Thyroid gland (tissue), 4 donors: ENCODE data around the gene GTF3C2. TPM values are rescaled to one million over a fixed set of nuclear protein-coding genes. Genes with fewer than 3 reads are reported as not detected.

Source experiments
- DNase-seq, 2 donors: peaks; one replicate each; pipeline ENCODE4 v3.0.0-alpha.2; 2019
- H3K27ac ChIP-seq, 3 donors: fragments of 200-600 bp; sonication (generic); 1 replicate in 2 of 3; 2 replicates in 1 of 3; pipeline ENCODE4 v1.5.1; 2016 to 2019; ENCODE audit warnings: mild to moderate bottlenecking in 1 of 3, moderate library complexity in 1 of 3
- H3K27me3 ChIP-seq: fragments of 200-600 bp; sonication (generic); one replicate; pipeline ENCODE4 v1.5.1; 2019
- H3K36me3 ChIP-seq, 2 donors: fragments of 200-600 bp; sonication (generic); one replicate each; pipeline ENCODE4 v1.5.1; 2016 to 2019
- H3K4me1 ChIP-seq, 2 donors: fragments of 200-600 bp; sonication (generic); one replicate each; pipeline ENCODE4 v1.5.1; 2017 to 2019
- H3K4me3 ChIP-seq, 3 donors: fragments of 200-600 bp; sonication (generic); replicated peaks in 1 of 3; 1 replicate in 2 of 3; 2 replicates in 1 of 3; pipeline ENCODE4 v1.5.1; 2016; ENCODE audit warnings: mild to moderate bottlenecking in 1 of 3
- H3K9me3 ChIP-seq: fragments of 200-600 bp; sonication (generic); one replicate; pipeline ENCODE4 v1.5.1; 2017
- CTCF ChIP-seq, 6 experiments: fragments of 200-600 bp in 3 of 6; fragments of 450-650 bp in 3 of 6; sonication (generic) in 3 of 6; IDR thresholded peaks; one replicate each; pipeline ENCODE4 v1.5.1; 2016 to 2019; ENCODE audit warnings: antibody characterized with exemption in 6 of 6, mild to moderate bottlenecking in 2 of 6, inconsistent platforms in 1 of 6, moderate library complexity in 1 of 6
- POLR2A ChIP-seq, 2 donors: fragments of 450-650 bp; IDR thresholded peaks; one replicate each; pipeline ENCODE4 v1.6.1; 2017; ENCODE audit warnings: antibody characterized with exemption in 2 of 2, mild to moderate bottlenecking in 2 of 2, moderate library complexity in 1 of 2
- WGBS, 2 donors: methylation state at CpG; one replicate each; pipeline ENCODE4 v1.1.5; 2017; 5-methylcytosine and 5-hydroxymethylcytosine counted together
- intact Hi-C: fragments of 100-400 bp; cut with DNase I; formaldehyde crosslinking; loops from one replicate; pipeline ENCODE4 v1.15.1; 2023
- total RNA-seq, 4 donors: library from RNA; depleted of rRNA; stranded (reverse); fragments of >200 nt; gene quantifications; one replicate each; pipeline ENCODE4 v1.2.3, GENCODE V29; 2016

The GTF3C2 gene
- total RNA-seq, 4 donors from 2014 or later: 44.7 to 86.6 (median 51.8) TPM

DNA sequence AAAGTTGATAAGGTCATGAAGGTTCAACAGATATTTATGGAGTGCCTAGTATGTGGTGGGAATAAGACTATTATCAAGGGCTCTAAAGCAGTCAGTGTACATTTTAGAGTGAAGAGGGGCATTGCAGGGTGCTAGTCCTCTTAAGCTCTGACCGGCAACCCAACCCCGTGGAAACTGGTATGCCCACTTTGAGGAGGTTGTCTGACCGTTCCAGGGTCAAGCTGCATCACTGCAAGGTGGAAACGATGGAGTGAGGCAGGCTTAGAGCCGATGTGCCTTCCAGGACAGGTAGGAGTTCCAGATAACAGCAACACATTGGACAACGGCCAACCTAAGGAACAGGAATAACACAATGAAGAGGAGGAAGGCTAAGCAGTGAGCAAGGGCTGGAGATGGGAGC, 46.9 kb downstream of the GTF3C2 start:
- no peaks in the 10 kb centered on the region for H3K36me3 ChIP-seq
- 90 to 97% methylated on average over 6 of the region's 6 CpGs for WGBS, 2 donors

GRCh38 chr2:27308359-27308881, 48.1 kb downstream of the GTF3C2 start, which contains the start of gene UCN:
Gene UCN (minus strand): TSS chr2:27308445. CDS start chr2:27307895, 550 bp downstream.
- peak; percentile 54 to 62 for DNase-seq
- Histone ChIP-seq H3K27ac (no peak within 1 kb of the TSS), H3K4me3 (no peak within 1 kb of the TSS), H3K27me3 (peaks cover 18% of the 10 kb centered on the region), H3K36me3 (no peaks in the 10 kb centered on the region), H3K4me1 (peaks cover 6 to 27% of the 10 kb centered on the region in 2 donors), H3K9me3 (no peaks in the 10 kb centered on the region)
- intact Hi-C loops: loop anchor here (10.0 kb wide), 1 partner anchor 214 kb away; no protein-coding TSS in a partner anchor
- TF ChIP-seq POLR2A (IDR thresholded peaks at IDR 0.05) (no peak), CTCF (IDR thresholded peaks at IDR 0.05) (no peak)
- 33 to 35% methylated on average over 7 to 14 of the region's 25 CpGs for WGBS, 2 donors

More for the DNA sequence above, 46.9 kb downstream of the GTF3C2 start:
- DNase-seq: no peak
- TF ChIP-seq POLR2A (IDR thresholded peaks at IDR 0.05): no peak
- TF ChIP-seq CTCF (IDR thresholded peaks at IDR 0.05): no peak
- no peaks in the 10 kb centered on the region for H3K9me3 ChIP-seq
- intact Hi-C loops: loop anchor here (10.0 kb wide), 1 partner anchor 215 kb away; no protein-coding TSS in a partner anchor
- H3K4me1 ChIP-seq: peaks cover 6 to 27% of the 10 kb centered on the region in 2 donors
- peaks cover 18% of the 10 kb centered on the region for H3K27me3 ChIP-seq
- H3K4me3 ChIP-seq: no peak overlapping the region
- no peak overlapping the region for H3K27ac ChIP-seq

DNA sequence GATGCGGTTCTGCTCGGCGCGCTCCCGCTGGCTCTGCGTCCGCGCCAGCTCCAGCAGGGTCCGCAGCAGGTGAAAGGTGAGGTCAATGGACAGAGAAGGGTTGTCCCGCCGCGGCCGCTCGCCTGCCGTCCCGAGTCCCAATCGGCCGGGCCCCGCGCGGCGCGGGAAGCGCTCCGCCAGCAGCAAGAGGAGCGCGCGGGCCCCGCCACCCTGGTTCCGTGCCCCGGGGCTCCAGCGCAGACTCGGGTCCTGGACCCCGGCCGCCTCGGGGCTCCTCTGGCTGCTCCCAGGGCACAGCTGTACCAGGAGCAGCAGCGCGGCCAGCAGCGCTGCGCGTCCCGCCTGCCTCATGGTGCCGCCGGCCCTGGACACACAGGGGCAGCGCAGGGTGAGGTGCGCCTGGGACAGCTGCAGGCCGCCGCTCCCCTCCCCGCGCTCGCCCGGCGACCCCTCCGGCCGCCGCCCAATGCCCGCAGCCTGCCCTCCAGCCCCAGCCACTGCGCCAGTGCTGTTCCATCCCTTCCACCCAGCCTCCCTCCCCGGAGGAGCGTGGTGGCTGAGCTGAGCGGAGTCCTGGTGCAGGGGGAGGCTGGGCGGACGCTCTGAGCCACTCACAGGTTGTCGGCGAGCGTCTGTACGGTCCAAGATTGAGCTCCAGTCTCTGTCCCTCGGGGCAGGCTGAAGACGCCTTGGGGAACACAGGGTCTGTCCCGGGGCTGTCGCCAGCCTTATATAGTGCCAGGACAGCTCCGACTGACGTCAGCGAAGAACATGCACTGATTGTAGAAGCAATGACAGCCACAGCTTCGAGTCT, 48.8 kb downstream of the GTF3C2 start:
- TF ChIP-seq POLR2A (IDR thresholded peaks at IDR 0.05) (no peak), CTCF (IDR thresholded peaks at IDR 0.05) (no peak)
- Histone ChIP-seq H3K9me3 (no peaks in the 10 kb centered on the region), H3K4me3 (no peak overlapping the region), H3K27me3 (peaks cover 18% of the 10 kb centered on the region), H3K36me3 (no peaks in the 10 kb centered on the region), H3K27ac (no peak overlapping the region), H3K4me1 (peaks cover 6 to 27% of the 10 kb centered on the region in 2 donors)
- WGBS, 2 donors: 8 to 10% methylated on average over 24 to 25 of the region's 75 CpGs
- no peak for DNase-seq
- intact Hi-C loops: loop anchor here (10.0 kb wide), 1 partner anchor 213 kb away; no protein-coding TSS in a partner anchor

DNA sequence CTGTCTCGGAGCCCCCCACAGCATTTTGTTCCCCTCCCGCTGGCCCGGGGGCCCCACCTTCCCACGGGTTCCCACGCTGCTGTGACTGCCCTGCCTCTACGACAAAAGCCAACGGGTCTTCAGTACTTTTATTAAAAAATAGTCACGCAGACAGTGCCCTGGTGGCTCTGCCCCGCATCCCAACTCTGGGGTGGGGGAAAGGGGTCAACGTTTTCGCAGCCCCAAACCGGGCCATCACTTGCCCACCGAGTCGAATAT, 49.3 kb downstream of the GTF3C2 start:
- DNase-seq: no peak
- no peak for TF ChIP-seq POLR2A (IDR thresholded peaks at IDR 0.05)
- TF ChIP-seq CTCF (IDR thresholded peaks at IDR 0.05): no peak
- no peak overlapping the region for H3K4me3 ChIP-seq
- intact Hi-C loops: loop anchor here (10.0 kb wide), 1 partner anchor 212 kb away; no protein-coding TSS in a partner anchor
- peaks cover 18% of the 10 kb centered on the region for H3K27me3 ChIP-seq
- peaks cover 6 to 27% of the 10 kb centered on the region in 2 donors for H3K4me1 ChIP-seq
- 13% methylated on average over 7 of the region's 14 CpGs; no CpG with 5 or more reads in 1 of the 2 donors for WGBS, 2 donors
- no peaks in the 10 kb centered on the region for H3K9me3 ChIP-seq
- no peaks in the 10 kb centered on the region for H3K36me3 ChIP-seq
- H3K27ac ChIP-seq: no peak overlapping the region
